ENCODE results near the gene CFAP299. TPM values are rescaled to one million over a fixed set of nuclear protein-coding genes. Genes with fewer than 3 reads are reported as not detected.

CFAP299 gene
- total and polyA plus RNA-seq, 2 donors (not counting 3 experiments of a cell fraction or from before 2014, with no cell fraction given) = not detected

DNA sequence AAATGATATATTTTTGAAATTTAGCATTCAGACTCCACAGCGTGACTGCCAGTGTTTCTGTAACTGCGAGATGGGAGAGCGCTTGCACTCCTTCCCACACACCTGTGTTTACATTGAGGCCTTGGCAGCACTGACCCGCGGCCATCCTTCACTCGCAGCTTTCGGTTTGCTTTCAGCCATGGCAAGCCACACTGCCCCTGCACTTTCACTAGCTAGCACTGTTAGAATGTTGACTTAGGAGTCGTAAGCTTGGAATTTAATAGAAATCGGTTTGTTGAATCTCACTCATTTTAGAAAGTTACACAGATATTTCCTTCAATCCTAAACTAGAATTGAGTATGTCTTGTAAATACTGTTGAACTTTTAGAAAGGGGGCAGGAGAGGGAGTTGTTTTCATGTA is 136.2 kb downstream of the CFAP299 start:
- Histone ChIP-seq H4K20me1 (replicated peaks; ENCODE audit: control insufficient read depth, extremely low read depth, insufficient read depth, low read length) (no peaks in the 10 kb centered on the region), H3K27me3 (ENCODE audit: control insufficient read depth in 2 of 2, insufficient read depth in 2 of 2, low read length in 2 of 2) (no peaks in the 10 kb centered on the region), H3K4me3 (replicated peaks in 1 of 3; ENCODE audit: insufficient read depth in 1 of 3, low read depth in 1 of 3, low read length in 3 of 3) (no peak overlapping the region), H3K27ac (ENCODE audit: insufficient read depth, low read depth, low read length) (no peak overlapping the region), H3K4me1 (ENCODE audit: control insufficient read depth, extremely low read depth, insufficient read depth, low read length) (no peaks in the 10 kb centered on the region), H2AFZ (ENCODE audit: low read depth, low read length) (no peak overlapping the region), H3K9me1 (replicated peaks; ENCODE audit: control insufficient read depth, extremely low read depth, insufficient read depth, low read length) (no peaks in the 10 kb centered on the region), H3K9me3 (replicated peaks; ENCODE audit: control insufficient read depth, insufficient read depth, low read length) (no peaks in the 10 kb centered on the region), H3K9ac (replicated peaks; ENCODE audit: extremely low read depth, insufficient read depth, low read length) (no peak overlapping the region), H3K4me2 (ENCODE audit: insufficient read depth, low read length) (no peak overlapping the region), H3K79me2 (ENCODE audit: control insufficient read depth, insufficient read depth, low read length) (no peaks in the 10 kb centered on the region), H3K36me3 (ENCODE audit: control insufficient read depth in 2 of 2, extremely low read depth in 1 of 2, insufficient read depth in 2 of 2, low read length in 2 of 2) (no peaks in the 10 kb centered on the region)
- intact Hi-C loops (cut with micrococcal nuclease) (no loop called here), dilution Hi-C loops (cut with MboI; ENCODE audit: extremely low pct_ligation_motif_present, low sequenced_read_pairs) (no loop called here)
- no peak for DNase-seq (ENCODE audit: low read depth, low spot score)
- FAIRE-seq = no peak
- TF ChIP-seq, protein P1, sequence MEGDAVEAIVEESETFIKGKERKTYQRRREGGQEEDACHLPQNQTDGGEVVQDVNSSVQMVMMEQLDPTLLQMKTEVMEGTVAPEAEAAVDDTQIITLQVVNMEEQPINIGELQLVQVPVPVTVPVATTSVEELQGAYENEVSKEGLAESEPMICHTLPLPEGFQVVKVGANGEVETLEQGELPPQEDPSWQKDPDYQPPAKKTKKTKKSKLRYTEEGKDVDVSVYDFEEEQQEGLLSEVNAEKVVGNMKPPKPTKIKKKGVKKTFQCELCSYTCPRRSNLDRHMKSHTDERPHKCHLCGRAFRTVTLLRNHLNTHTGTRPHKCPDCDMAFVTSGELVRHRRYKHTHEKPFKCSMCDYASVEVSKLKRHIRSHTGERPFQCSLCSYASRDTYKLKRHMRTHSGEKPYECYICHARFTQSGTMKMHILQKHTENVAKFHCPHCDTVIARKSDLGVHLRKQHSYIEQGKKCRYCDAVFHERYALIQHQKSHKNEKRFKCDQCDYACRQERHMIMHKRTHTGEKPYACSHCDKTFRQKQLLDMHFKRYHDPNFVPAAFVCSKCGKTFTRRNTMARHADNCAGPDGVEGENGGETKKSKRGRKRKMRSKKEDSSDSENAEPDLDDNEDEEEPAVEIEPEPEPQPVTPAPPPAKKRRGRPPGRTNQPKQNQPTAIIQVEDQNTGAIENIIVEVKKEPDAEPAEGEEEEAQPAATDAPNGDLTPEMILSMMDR (IDR thresholded peaks at IDR 0.05; ENCODE audit: extremely low read depth in 1 of 2, insufficient read depth in 1 of 2, low read depth in 1 of 2, low read length in 2 of 2) = no peak
- TF ChIP-seq JUN (IDR thresholded peaks at IDR 0.05; ENCODE audit: borderline replicate concordance, insufficient read depth, insufficient read length, low read depth) = no peak
- no peak for TF ChIP-seq POLR2A (IDR thresholded peaks at IDR 0.05; ENCODE audit: low read depth, low read length)
- TF ChIP-seq GATA2 (IDR thresholded peaks at IDR 0.05; ENCODE audit: insufficient read depth, insufficient read length, low read depth, low read length) = no peak
- TF ChIP-seq, protein P2, sequence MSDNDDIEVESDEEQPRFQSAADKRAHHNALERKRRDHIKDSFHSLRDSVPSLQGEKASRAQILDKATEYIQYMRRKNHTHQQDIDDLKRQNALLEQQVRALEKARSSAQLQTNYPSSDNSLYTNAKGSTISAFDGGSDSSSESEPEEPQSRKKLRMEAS (IDR thresholded peaks at IDR 0.05; ENCODE audit: insufficient read depth, insufficient read length) = no peak
- TF ChIP-seq EZH2 (IDR thresholded peaks at IDR 0.05; ENCODE audit: borderline replicate concordance, low read depth, low read length, severe bottlenecking) = no peak
- TF ChIP-seq FOS (IDR thresholded peaks at IDR 0.05; ENCODE audit: borderline replicate concordance, insufficient read depth, low read length) = no peak
- no peak for TF ChIP-seq POLR2AphosphoS5 (IDR thresholded peaks at IDR 0.05; ENCODE audit: insufficient read depth, low read depth, low read length)
- ChIA-PET POLR2A (no interaction called here), CTCF (no interaction called here)
- BruUV-seq (replicated peaks) = no TSS peak

Data from endothelial cell of umbilical vein (primary cell).